ENCODE data around the gene MMP27. TPM values are rescaled to one million over a fixed set of nuclear protein-coding genes. Genes with fewer than 3 reads are reported as not detected.

MMP27 gene
- total RNA-seq, 1 donor from 2014 or later: not detected

DNA sequence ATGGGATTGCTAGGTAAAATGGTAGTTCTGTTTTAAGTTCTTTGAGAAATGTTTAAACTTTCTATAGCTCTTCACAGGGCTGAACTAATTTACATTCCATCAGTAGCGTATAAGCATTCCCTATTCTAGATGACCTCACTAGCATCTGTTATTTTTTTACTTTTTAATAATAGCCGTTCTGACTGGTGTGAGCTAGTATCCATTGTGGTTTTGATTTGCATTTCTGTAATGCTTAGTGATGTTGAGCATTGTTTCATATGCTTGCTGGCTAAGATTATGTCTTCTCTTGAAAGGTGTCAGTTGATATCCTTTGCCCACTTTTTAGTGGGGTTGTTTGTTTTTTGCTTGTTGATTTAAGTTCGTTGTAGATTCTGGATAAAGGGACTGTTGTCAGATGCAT is 35.9 kb downstream of the MMP27 start:
- DNase-seq (ENCODE audit: low spot score in 2 of 2, unreplicated experiment in 2 of 2): no peak
- Mint-ChIP-seq H3K4me3 (no peak overlapping the region), H3K4me1 (no peaks in the 10 kb centered on the region), H3K9me3 (no peaks in the 10 kb centered on the region), H3K27ac (no peak overlapping the region), H3K36me3 (no peaks in the 10 kb centered on the region), H3K27me3 (ENCODE audit: low read depth) (no peaks in the 10 kb centered on the region)
- TF ChIP-seq, protein P1, sequence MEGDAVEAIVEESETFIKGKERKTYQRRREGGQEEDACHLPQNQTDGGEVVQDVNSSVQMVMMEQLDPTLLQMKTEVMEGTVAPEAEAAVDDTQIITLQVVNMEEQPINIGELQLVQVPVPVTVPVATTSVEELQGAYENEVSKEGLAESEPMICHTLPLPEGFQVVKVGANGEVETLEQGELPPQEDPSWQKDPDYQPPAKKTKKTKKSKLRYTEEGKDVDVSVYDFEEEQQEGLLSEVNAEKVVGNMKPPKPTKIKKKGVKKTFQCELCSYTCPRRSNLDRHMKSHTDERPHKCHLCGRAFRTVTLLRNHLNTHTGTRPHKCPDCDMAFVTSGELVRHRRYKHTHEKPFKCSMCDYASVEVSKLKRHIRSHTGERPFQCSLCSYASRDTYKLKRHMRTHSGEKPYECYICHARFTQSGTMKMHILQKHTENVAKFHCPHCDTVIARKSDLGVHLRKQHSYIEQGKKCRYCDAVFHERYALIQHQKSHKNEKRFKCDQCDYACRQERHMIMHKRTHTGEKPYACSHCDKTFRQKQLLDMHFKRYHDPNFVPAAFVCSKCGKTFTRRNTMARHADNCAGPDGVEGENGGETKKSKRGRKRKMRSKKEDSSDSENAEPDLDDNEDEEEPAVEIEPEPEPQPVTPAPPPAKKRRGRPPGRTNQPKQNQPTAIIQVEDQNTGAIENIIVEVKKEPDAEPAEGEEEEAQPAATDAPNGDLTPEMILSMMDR (IDR thresholded peaks at IDR 0.05; ENCODE audit: unreplicated experiment): no peak

DNA sequence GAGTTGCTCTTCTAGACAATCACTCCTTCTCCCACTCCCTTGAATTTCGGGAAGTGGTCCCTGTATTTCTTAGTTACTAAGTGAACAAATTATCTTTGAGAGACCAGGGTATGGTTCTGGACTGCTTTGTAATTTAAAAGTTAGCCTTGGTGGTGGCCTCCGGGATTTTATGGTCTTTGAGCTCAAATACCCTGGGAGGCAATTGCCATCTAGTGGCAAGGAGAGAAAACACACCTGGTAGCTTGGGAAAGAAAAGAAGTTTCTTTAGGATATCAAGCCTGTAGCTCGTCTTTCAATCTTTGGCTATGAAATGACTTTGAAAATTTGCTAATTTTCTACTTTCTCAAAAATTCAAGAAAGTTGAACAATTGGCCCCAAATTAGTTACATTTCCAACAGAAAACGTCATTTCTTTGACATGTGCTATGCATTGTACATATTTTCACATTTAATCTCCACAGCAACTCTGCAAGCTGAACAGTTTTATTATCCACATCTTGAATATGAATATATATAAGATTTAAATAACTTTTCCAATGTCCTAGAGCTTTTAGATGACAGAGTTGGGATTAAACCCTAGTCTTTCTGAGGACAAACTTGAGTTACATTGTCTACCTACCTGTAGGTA is 39.1 kb downstream of the MMP27 start:
- no peaks in the 10 kb centered on the region for H3K4me1 Mint-ChIP-seq
- H3K27ac Mint-ChIP-seq: no peak overlapping the region
- no peak overlapping the region for H3K4me3 Mint-ChIP-seq
- H3K36me3 Mint-ChIP-seq: no peaks in the 10 kb centered on the region
- TF ChIP-seq, protein P1 (IDR thresholded peaks at IDR 0.05; ENCODE audit: unreplicated experiment): peak; percentile 79
- no peak for DNase-seq (ENCODE audit: low spot score in 2 of 2, unreplicated experiment in 2 of 2)
- H3K27me3 Mint-ChIP-seq (ENCODE audit: low read depth): no peaks in the 10 kb centered on the region
- H3K9me3 Mint-ChIP-seq: no peaks in the 10 kb centered on the region

DNA sequence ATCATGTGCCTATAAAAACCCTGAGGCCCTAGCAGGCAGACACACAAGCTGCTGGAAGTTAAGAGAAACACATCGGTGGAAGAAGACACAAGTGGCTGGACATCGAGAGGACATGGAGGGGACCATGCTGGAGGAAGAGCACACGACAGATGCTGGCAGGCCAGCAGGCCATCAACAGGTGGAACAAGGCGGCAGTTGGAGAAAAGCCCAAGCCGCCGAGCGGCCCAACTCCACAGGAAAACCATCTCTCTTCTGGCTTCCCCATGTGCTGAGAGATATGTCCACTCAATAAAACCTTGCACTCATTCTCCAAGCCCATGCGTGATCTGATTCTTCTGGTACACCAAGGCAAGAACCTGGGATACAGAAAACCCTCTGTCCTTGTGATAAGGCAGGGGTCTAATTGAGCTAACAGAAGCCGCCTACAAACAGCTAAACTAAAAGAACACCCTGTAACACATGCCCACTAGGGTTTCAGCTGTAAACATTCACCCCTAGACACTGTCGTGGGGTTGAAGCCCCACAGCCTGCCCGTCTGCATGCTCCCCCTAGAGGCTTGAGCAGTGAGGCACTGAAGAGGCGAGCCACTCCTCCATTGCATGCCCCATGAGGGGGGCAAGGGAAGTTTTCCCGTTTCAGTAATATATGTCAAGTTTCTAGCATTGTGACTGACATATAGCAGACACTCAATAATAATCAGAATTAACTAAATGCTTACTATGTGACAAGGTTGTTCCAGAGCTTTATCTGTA is 41.4 kb downstream of the MMP27 start:
- Mint-ChIP-seq H3K4me3 (no peak overlapping the region), H3K4me1 (no peaks in the 10 kb centered on the region), H3K9me3 (no peaks in the 10 kb centered on the region), H3K27ac (no peak overlapping the region), H3K36me3 (no peaks in the 10 kb centered on the region), H3K27me3 (ENCODE audit: low read depth) (no peaks in the 10 kb centered on the region)
- TF ChIP-seq, protein P1 (IDR thresholded peaks at IDR 0.05; ENCODE audit: unreplicated experiment): no peak
- DNase-seq (ENCODE audit: low spot score in 2 of 2, unreplicated experiment in 2 of 2): no peak

DNA sequence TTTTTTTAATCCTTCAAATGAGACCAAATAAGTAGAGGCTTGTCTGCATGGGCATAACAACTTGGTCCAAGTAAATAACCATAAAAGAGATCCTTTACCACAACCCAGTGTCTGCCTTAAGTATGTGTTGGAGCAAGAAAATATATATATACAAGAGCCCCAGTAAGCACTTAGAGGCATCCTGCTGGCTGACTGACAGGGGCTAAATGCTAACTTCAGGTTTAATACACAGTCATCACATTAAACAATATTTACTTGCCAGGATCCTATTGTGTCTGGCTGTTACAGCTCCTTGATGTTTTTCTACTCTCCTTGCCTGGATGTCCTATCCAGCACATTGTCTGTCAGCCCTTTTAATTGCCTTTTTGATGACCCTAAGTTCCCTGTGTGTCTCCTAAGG is 43.0 kb downstream of the MMP27 start:
- no peaks in the 10 kb centered on the region for H3K27me3 Mint-ChIP-seq (ENCODE audit: low read depth)

DNA sequence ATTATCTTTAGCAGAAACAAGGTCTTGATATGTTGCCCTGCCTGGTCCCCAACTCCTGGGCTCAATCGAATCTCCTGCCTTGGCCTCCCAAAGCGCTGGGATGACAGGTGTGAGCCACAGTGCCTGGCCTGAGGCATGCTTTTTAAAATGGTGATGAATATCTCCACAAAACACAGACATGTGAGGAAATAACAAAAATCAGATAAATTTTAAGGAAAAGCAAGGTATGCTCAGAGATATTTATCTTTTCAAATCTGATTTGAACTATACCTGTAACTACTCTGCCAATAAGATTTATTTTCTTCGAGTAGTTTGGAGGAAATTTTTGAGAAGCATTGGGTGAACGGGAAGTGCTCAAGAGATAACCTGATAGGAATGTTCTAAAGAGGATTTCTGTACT is 44.5 kb downstream of the MMP27 start:
- Mint-ChIP-seq H3K27ac (no peak overlapping the region), H3K9me3 (no peaks in the 10 kb centered on the region), H3K4me3 (no peak overlapping the region), H3K4me1 (no peaks in the 10 kb centered on the region), H3K27me3 (ENCODE audit: low read depth) (peaks cover 3% of the 10 kb centered on the region), H3K36me3 (no peaks in the 10 kb centered on the region)
- DNase-seq (ENCODE audit: low spot score in 2 of 2, unreplicated experiment in 2 of 2): no peak
- TF ChIP-seq, protein P1 (IDR thresholded peaks at IDR 0.05; ENCODE audit: unreplicated experiment): no peak

More for the DNA sequence above, 43.0 kb downstream of the MMP27 start:
- no peaks in the 10 kb centered on the region for H3K4me1 Mint-ChIP-seq
- H3K9me3 Mint-ChIP-seq: no peaks in the 10 kb centered on the region
- no peaks in the 10 kb centered on the region for H3K36me3 Mint-ChIP-seq
- TF ChIP-seq, protein P1 (IDR thresholded peaks at IDR 0.05; ENCODE audit: unreplicated experiment): no peak
- no peak overlapping the region for H3K27ac Mint-ChIP-seq
- no peak for DNase-seq (ENCODE audit: low spot score in 2 of 2, unreplicated experiment in 2 of 2)
- no peak overlapping the region for H3K4me3 Mint-ChIP-seq
